GM19467 (cell line): Measurements from ENCODE around the gene TUBGCP2.
"Not testable (repeated sequence)": the region's sequence is repeated elsewhere in the genome, so short reads cannot be mapped to it uniquely, and the experiment has no call there.

ENCODE experiments used
- ATAC-seq: cut with Tn5 transposase; IDR thresholded peaks from one replicate; pipeline ENCODE4 v1.9.1; 2021; ENCODE audit warnings: mild to moderate bottlenecking, moderate library complexity; ENCODE audit not compliant: unreplicated experiment

TUBGCP2 gene

GRCh38 chr10:133235265-133235855, 73.3 kb downstream of the TUBGCP2 start:
- ATAC-seq: no peak

- not testable (repeated sequence) for ATAC-seq
Measured at GRCh38 chr10:133234796-133235195, 73.9 kb downstream of the TUBGCP2 start.

- ATAC-seq: no peak
Measured at GRCh38 chr10:133231946-133232574, 76.6 kb downstream of the TUBGCP2 start.

DNA sequence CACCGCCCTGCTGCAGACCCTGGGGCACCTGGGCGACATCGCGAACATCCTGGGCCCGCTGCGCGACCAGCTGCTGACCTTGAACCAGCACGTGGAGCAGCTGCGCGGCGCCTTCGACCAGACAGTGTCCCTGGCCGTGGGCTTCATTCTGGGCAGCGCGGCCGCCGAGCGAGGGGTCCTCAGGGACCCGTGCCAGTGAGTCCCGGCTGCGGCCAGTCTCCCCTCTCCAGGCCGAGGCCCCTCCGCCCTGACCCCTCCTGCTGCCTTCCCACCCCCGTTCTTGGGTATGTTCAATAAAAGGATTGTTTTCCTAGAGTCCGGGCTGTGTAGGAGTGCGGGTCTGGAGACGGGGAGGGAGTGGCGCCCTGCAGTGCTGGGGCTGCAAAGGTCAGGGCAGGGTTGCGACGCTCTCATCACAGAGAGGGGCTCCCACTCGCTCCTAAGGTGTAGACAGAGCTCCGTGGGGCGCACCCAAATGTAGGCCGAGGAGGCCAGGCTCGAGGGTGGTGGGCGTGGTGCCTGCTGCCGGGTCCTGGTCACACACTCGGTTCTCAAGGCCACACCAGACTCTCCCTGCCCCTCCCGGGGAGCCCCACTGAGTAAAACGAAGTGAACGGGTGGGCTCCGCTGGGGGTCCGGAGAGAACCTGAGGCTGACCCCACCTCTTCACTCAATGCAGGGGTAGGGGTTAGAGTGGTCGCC, 77.3 kb downstream of the TUBGCP2 start:
- no peak for ATAC-seq

GRCh38 chr10:133230387-133231195, 78.1 kb downstream of the TUBGCP2 start:
- ATAC-seq: no peak

GRCh38 chr10:133230044-133230361, 78.7 kb downstream of the TUBGCP2 start, which contains the start of gene UTF1:
UTF1 (plus strand) TSS chr10:133230217; CDS start chr10:133230289, 72 bp downstream.
- ATAC-seq: no peak

- ATAC-seq: no peak
Measured at GRCh38 chr10:133229265-133230043, 79.2 kb downstream of the TUBGCP2 start.
